ENCODE results near the gene USP21.

Gene USP21

GRCh38 chr1:161190962-161191521 is 31.7 kb downstream of the USP21 start:
- in situ Hi-C loops (cut with MboI; ENCODE audit: low sequenced_read_pairs) = no loop called here

GRCh38 chr1:161191971-161192370 is 32.7 kb downstream of the USP21 start:
- in situ Hi-C loops (cut with MboI; ENCODE audit: low sequenced_read_pairs) = no loop called here

- in situ Hi-C loops (cut with MboI; ENCODE audit: low sequenced_read_pairs) = no loop called here
These were observed 33.5 kb downstream of the USP21 start for GRCh38 chr1:161192476-161193465.

GRCh38 chr1:161193561-161194235 is 34.4 kb downstream of the USP21 start:
- in situ Hi-C loops (cut with MboI; ENCODE audit: low sequenced_read_pairs) = no loop called here

- in situ Hi-C loops (cut with MboI; ENCODE audit: low sequenced_read_pairs) = no loop called here
These were observed 35.9 kb downstream of the USP21 start for GRCh38 chr1:161195171-161195570.

- in situ Hi-C loops (cut with MboI; ENCODE audit: low sequenced_read_pairs) = no loop called here
These were observed 36.8 kb downstream of the USP21 start for GRCh38 chr1:161196111-161196510.

- in situ Hi-C loops (cut with MboI; ENCODE audit: low sequenced_read_pairs) = no loop called here
These were observed 37.5 kb downstream of the USP21 start for GRCh38 chr1:161196521-161197451.

GRCh38 chr1:161197560-161198193 is 38.4 kb downstream of the USP21 start:
- in situ Hi-C loops (cut with MboI; ENCODE audit: low sequenced_read_pairs) = no loop called here

GRCh38 chr1:161198194-161198896 is 39.0 kb downstream of the USP21 start:
- in situ Hi-C loops (cut with MboI; ENCODE audit: low sequenced_read_pairs) = no loop called here

- in situ Hi-C loops (cut with MboI; ENCODE audit: low sequenced_read_pairs) = no loop called here
These were observed 39.7 kb downstream of the USP21 start, which contains the start of gene ADAMTS4 for GRCh38 chr1:161198897-161199431. ADAMTS4 (minus strand) TSS chr1:161199054; CDS start chr1:161198627, 427 bp downstream.

- in situ Hi-C loops (cut with MboI; ENCODE audit: low sequenced_read_pairs) = loop anchor here (25.0 kb wide), 1 partner anchor 163 kb away; the partner anchor contains the start of gene CFAP126
These were observed 40.3 kb downstream of the USP21 start for GRCh38 chr1:161199506-161200139.

GRCh38 chr1:161200421-161200991 is 41.2 kb downstream of the USP21 start:
- in situ Hi-C loops (cut with MboI; ENCODE audit: low sequenced_read_pairs) = loop anchor here (25.0 kb wide), 1 partner anchor 162 kb away; the partner anchor contains the start of gene CFAP126

- in situ Hi-C loops (cut with MboI; ENCODE audit: low sequenced_read_pairs) = loop anchor here (25.0 kb wide), 1 partner anchor 161 kb away; the partner anchor contains the start of gene CFAP126
These were observed 41.9 kb downstream of the USP21 start for GRCh38 chr1:161200992-161201835.

- in situ Hi-C loops (cut with MboI; ENCODE audit: low sequenced_read_pairs) = loop anchor here (25.0 kb wide), 1 partner anchor 160 kb away; the partner anchor contains the start of gene CFAP126
These were observed 42.8 kb downstream of the USP21 start, which contains the start of gene NDUFS2 for GRCh38 chr1:161201836-161202712. NDUFS2 (plus strand) TSS chr1:161202367; CDS start chr1:161202386, 19 bp downstream.

- in situ Hi-C loops (cut with MboI; ENCODE audit: low sequenced_read_pairs) = loop anchor here (25.0 kb wide), 1 partner anchor 156 kb away; the partner anchor contains the start of gene CFAP126
These were observed 47.3 kb downstream of the USP21 start for GRCh38 chr1:161206411-161207140.
